Epithelial cell of umbilical artery (primary cell): ENCODE results near the gene DDX23. TPM values are rescaled to one million over a fixed set of nuclear protein-coding genes. Genes with fewer than 3 reads are reported as not detected.

Source experiments
- total RNA-seq: library from RNA; depleted of rRNA; stranded (reverse); fragments of >200 nt; gene quantifications from 2 replicates; pipeline ENCODE4 v1.2.3, GENCODE V29; 2014

Gene DDX23
- total RNA-seq = 78.0 and 112 TPM in 2 replicates

GRCh38 chr12:48851883-48852733, at the start of gene DDX23:
TSS of gene DDX23 (minus strand) at chr12:48852163. CDS start at chr12:48845782, 6,381 bp downstream.

GRCh38 chr12:48865281-48866051, 13.5 kb upstream of the DDX23 start, which contains the start of gene RND1:
TSS of gene RND1 (minus strand) at chr12:48865870. CDS start at chr12:48865767, 103 bp downstream.

GRCh38 chr12:48817873-48818830, 33.8 kb downstream of the DDX23 start, which contains the start of gene CACNB3:
TSS of gene CACNB3 (plus strand) at chr12:48818496. CDS start at chr12:48818930, 434 bp downstream.

GRCh38 chr12:48788854-48789775, 62.8 kb downstream of the DDX23 start, which contains the start of gene ADCY6:
TSS of gene ADCY6 (minus strand) at chr12:48789089. CDS start at chr12:48783434, 5,655 bp downstream.

Other genes starting within 250 kb of the DDX23 start
- gene KANSL2, start 169.9 kb downstream of the DDX23 start, total RNA-seq = 54.0 and 54.6 TPM in 2 replicates
- 19.8 and 28.3 TPM in 2 replicates for gene CCNT1, start 135.5 kb downstream of the DDX23 start, total RNA-seq
- 27.8 and 33.5 TPM in 2 replicates for gene ADCY6, start 63.1 kb downstream of the DDX23 start, total RNA-seq
- 14.1 and 15.3 TPM in 2 replicates for gene CACNB3, start 33.7 kb downstream of the DDX23 start, total RNA-seq
- 1.6 and 2.1 TPM in 2 replicates for gene RND1, start 13.7 kb upstream of the DDX23 start, total RNA-seq
- gene FKBP11, start 73.3 kb upstream of the DDX23 start, total RNA-seq = 18.4 and 21.4 TPM in 2 replicates
- gene ARF3, start 105.3 kb upstream of the DDX23 start, total RNA-seq = 37.4 and 42.2 TPM in 2 replicates
- 0.32 TPM in 1 of 2 replicates, not detected in the other for gene WNT10B, start 119.6 kb upstream of the DDX23 start, total RNA-seq
- not detected in 2 replicates for gene WNT1, start 126.2 kb upstream of the DDX23 start, total RNA-seq
- gene DDN, start 147.2 kb upstream of the DDX23 start, total RNA-seq = 0.15 and 0.32 TPM in 2 replicates
- 50.5 and 62.7 TPM in 2 replicates for gene PRKAG1, start 166.6 kb upstream of the DDX23 start, total RNA-seq
- 21.1 and 29.8 TPM in 2 replicates for gene KMT2D, start 208.6 kb upstream of the DDX23 start, total RNA-seq
- gene RHEBL1, start 217.8 kb upstream of the DDX23 start, total RNA-seq = 1.6 and 4.9 TPM in 2 replicates
- 3.9 and 9.9 TPM in 2 replicates for gene DHH, start 242.6 kb upstream of the DDX23 start, total RNA-seq